ENCODE measurements around the gene LYPD6B.

Gene LYPD6B

DNA sequence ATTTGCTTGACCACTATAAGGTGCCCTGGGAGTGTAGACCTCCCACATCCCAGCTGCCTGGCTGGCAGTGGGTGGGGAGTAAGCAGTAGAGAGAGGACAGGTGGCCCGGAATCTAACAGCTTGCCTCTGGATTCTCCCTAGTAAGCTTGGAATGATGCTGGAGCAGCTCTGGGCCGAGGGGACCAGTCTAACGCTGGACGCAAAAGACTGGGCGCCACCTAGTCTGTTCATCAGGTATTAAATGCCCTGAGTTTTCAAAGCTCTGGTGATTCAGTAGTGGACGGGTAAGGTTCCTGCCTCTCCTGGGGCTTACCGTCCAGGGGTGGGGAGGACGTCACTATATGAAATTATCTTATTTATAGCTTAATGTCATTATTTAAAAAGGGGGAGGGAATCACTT lies 648 bp upstream of the LYPD6B start:
- H3K36me3 Mint-ChIP-seq (ENCODE audit: insufficient read depth) = no peaks in the 10 kb centered on the region
- ATAC-seq (replicated peaks) (no peak), DNase-seq (no peak)
- H3K4me1 Mint-ChIP-seq (ENCODE audit: low read depth in 2 of 2) = peaks cover 0 to 2% of the 10 kb centered on the region in 2 donors
- H3K27me3 Mint-ChIP-seq = peaks cover 43 to 65% of the 10 kb centered on the region in 2 donors
- H3K4me3 Mint-ChIP-seq = peak overlapping the region in 1 of 2 donors; percentile 10
- no peaks in the 10 kb centered on the region for H3K9me3 Mint-ChIP-seq
- H3K27ac Mint-ChIP-seq = no peak overlapping the region

DNA sequence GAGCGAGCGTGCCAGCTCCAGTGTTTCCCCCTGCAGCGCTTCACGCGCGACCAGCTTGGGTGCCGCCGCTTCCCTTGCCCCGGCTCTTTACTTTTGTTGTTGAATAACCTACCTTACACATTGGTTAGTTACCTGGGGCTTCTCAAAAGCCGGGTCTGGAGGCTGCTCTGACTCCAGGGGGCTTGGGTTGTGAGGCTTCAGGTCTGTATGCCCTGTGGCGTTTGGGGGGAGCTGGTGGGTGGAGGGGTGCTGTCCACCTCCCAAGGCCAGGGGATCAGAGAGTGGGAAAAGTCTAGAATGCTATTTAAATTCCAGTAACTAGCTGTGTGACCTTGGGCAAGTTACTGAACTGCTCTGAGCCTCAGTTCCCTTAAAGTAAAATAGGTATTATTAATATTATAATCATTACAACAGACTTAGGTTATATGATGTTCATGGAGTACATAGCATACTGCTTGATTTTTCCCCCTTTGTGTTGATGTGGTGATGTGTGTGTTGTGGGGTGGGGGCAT lies 770 bp downstream of the LYPD6B start:
- H3K4me3 Mint-ChIP-seq = peak overlapping the region in 1 of 2 donors; percentile 48
- H3K36me3 Mint-ChIP-seq (ENCODE audit: insufficient read depth) = no peaks in the 10 kb centered on the region
- DNase-seq (no peak), ATAC-seq (replicated peaks) (no peak)
- H3K27me3 Mint-ChIP-seq = peaks cover 35 to 56% of the 10 kb centered on the region in 2 donors
- H3K9me3 Mint-ChIP-seq = no peaks in the 10 kb centered on the region
- H3K27ac Mint-ChIP-seq = no peak overlapping the region
- H3K4me1 Mint-ChIP-seq (ENCODE audit: low read depth in 2 of 2) = peaks cover 0 to 2% of the 10 kb centered on the region in 2 donors

DNA sequence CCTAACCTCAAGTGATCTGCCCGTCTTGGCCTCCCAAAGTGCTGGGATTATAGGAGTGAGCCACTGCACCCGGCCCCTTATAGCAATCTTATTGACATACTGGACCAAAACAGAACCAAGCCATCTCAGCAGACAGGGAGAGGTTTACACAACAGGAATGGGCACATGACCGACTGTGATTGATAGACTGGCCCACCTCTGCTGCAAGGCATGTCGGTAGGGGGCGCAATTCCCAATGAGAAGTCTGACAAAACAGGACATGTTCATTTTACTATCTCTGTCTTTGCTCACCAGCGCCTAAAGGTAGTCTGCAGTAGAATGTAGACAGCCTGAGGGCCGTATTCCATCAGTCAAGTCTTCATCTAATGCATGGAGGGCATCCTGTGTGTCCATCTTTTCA lies 2.0 kb downstream of the LYPD6B start:
- H3K27me3 Mint-ChIP-seq = peaks cover 35 to 56% of the 10 kb centered on the region in 2 donors
- H3K27ac Mint-ChIP-seq = no peak overlapping the region
- DNase-seq = peak; percentile 5 to 35 (median 22)
- H3K4me3 Mint-ChIP-seq = no peak overlapping the region
- H3K36me3 Mint-ChIP-seq (ENCODE audit: insufficient read depth) = no peaks in the 10 kb centered on the region
- H3K4me1 Mint-ChIP-seq (ENCODE audit: low read depth in 2 of 2) = peaks cover 0 to 2% of the 10 kb centered on the region in 2 donors
- no peak for ATAC-seq (replicated peaks)
- no peaks in the 10 kb centered on the region for H3K9me3 Mint-ChIP-seq

DNA sequence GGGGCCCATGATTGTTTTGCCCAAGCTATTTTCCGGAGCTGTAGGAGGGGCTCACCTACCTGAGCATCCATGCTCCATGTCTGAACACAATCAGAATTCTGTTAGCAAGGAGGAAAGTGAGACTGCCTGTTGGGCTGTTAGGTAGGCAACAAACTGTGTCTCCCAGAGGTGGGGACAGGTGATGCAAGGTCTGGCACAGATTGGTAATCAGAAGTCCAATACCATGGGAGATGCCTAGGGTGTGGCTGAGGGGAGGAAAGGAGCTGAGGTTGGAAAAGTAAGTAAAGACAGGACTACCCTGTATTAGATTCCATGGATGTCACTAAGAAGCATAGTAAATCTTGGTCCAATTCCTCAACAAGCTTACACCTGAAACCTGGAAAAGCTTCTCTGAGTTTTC lies 3.0 kb downstream of the LYPD6B start:
- H3K27me3 Mint-ChIP-seq = peaks cover 31 to 50% of the 10 kb centered on the region in 2 donors
- no peak overlapping the region for H3K27ac Mint-ChIP-seq
- H3K9me3 Mint-ChIP-seq = peaks cover 0 to 2% of the 10 kb centered on the region in 2 donors
- no peak overlapping the region for H3K4me3 Mint-ChIP-seq
- H3K36me3 Mint-ChIP-seq (ENCODE audit: insufficient read depth) = no peaks in the 10 kb centered on the region
- ATAC-seq (replicated peaks) (no peak), DNase-seq (no peak)
- H3K4me1 Mint-ChIP-seq (ENCODE audit: low read depth in 2 of 2) = peaks cover 0 to 2% of the 10 kb centered on the region in 2 donors

DNA sequence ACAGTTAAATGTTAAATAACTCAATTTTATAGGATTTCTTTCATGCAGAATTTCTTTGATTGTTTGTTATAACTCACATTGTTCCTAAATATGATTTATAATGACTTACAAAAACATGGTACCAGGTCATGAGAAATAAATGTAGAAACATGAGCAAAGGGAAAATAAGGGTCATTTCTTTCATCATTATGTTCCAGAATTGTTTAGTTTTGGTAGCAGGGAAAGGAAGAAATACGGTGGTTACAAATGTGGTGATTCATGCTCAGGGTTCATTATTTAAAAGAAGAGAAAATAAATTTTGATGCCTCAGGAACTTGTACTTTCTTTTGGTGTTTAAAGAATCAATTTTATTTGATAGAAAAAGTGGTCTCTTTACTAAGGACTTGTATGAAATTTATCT lies 4.4 kb downstream of the LYPD6B start:
- peaks cover 0 to 2% of the 10 kb centered on the region in 2 donors for H3K4me1 Mint-ChIP-seq (ENCODE audit: low read depth in 2 of 2)
- DNase-seq (no peak), ATAC-seq (replicated peaks) (no peak)
- peaks cover 6% of the 10 kb centered on the region in 2 donors for H3K9me3 Mint-ChIP-seq
- peaks cover 28 to 36% of the 10 kb centered on the region in 2 donors for H3K27me3 Mint-ChIP-seq
- H3K36me3 Mint-ChIP-seq (ENCODE audit: insufficient read depth) = no peaks in the 10 kb centered on the region
- no peak overlapping the region for H3K4me3 Mint-ChIP-seq
- H3K27ac Mint-ChIP-seq = no peak overlapping the region

DNA sequence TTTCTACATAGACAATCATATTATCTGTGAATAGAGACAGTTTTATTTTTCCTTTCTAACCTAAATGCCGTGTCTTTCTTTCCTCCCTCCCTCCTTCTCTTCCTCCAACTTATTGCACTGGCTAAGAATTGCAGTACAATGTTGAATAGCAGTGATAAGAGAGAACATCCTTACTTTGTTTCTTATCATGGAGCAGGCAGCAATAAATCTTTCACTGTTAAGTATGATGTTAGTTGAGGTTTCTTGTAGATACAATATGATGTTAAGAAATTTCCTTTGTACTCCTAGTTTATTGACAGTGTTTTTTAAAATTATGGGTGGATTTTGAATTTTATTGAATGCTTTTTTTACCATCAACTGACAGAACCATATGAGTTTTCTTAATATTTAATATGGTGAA lies 6.0 kb downstream of the LYPD6B start:
- Mint-ChIP-seq H3K27ac (no peak overlapping the region), H3K9me3 (peaks cover 6 to 12% of the 10 kb centered on the region in 2 donors), H3K4me1 (ENCODE audit: low read depth in 2 of 2) (no peaks in the 10 kb centered on the region), H3K36me3 (ENCODE audit: insufficient read depth) (no peaks in the 10 kb centered on the region), H3K4me3 (no peak overlapping the region), H3K27me3 (peaks cover 39 to 40% of the 10 kb centered on the region in 2 donors)
- DNase-seq = no peak
- ATAC-seq (replicated peaks) = no peak

DNA sequence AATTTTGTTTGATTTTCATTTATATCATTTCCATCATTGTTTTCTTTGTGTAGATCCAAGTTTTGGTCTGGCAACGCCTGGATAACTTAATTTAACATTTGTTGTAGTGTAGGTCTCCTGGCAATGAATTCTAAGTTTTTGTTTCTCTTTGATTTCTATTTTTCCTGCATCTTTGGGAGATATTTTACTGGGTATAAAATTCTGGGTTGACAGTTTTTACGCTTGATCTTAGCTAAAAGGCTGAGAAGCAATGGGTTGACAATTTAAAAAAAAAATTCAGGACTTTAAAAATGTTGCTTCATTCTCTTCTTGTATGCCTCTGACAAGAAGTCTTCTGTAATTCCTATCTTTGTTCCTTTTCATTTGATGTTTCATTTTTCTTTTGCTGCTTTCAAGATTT lies 8.6 kb downstream of the LYPD6B start:
- Mint-ChIP-seq H3K4me3 (no peak overlapping the region), H3K36me3 (ENCODE audit: insufficient read depth) (no peaks in the 10 kb centered on the region), H3K27ac (no peak overlapping the region), H3K9me3 (peaks cover 6 to 12% of the 10 kb centered on the region in 2 donors), H3K27me3 (peaks cover 24 to 29% of the 10 kb centered on the region in 2 donors), H3K4me1 (ENCODE audit: low read depth in 2 of 2) (no peaks in the 10 kb centered on the region)
- no peak for DNase-seq
- no peak for ATAC-seq (replicated peaks)

DNA sequence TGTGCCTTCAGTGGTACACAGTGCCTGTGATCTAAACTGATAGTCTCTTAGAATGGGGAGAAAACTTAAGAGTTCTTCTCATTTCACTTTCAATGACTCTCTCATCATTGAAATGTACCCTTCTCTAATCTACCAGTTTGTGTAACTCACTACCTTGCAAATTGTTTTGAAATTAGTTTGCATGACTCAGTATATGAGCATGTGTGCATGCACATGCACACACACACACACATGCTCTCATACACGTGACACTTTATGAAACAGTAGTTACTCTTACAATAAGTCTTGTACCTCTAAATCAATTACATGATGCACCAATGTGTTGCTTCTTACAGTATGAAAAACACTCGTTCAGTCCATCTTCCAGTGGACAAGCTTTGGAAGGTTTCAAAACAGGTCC lies 10.6 kb downstream of the LYPD6B start:
- no peak for ATAC-seq (replicated peaks)
- Mint-ChIP-seq H3K9me3 (peaks cover 6 to 12% of the 10 kb centered on the region in 2 donors), H3K27me3 (peaks cover 24 to 33% of the 10 kb centered on the region in 2 donors), H3K27ac (no peak overlapping the region), H3K4me3 (no peak overlapping the region), H3K4me1 (ENCODE audit: low read depth in 2 of 2) (no peaks in the 10 kb centered on the region), H3K36me3 (ENCODE audit: insufficient read depth) (no peaks in the 10 kb centered on the region)
- DNase-seq = no peak

DNA sequence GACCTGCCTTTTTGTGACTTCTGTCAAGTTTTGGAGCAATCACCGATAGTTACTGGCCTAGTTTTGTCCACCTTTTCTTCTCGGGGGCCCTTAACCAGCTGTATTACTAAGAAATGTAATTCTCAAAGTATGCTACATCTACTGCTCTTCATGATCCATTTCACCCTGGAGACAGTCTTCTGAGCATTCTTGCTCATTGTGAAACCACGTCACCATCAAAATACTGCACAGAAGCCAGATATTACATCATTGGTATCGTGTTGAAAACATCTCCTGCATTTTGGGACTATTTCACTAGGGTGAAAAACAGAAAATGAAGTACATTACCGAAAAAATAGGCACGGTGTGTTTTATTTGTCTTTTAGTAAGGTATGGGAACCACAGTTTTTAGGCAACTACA lies 11.7 kb downstream of the LYPD6B start:
- Mint-ChIP-seq H3K4me3 (no peak overlapping the region), H3K27ac (no peak overlapping the region), H3K9me3 (peaks cover 6 to 12% of the 10 kb centered on the region in 2 donors), H3K36me3 (ENCODE audit: insufficient read depth) (no peaks in the 10 kb centered on the region), H3K4me1 (ENCODE audit: low read depth in 2 of 2) (no peaks in the 10 kb centered on the region), H3K27me3 (peaks cover 28 to 37% of the 10 kb centered on the region in 2 donors)
- DNase-seq (no peak), ATAC-seq (replicated peaks) (no peak)

DNA sequence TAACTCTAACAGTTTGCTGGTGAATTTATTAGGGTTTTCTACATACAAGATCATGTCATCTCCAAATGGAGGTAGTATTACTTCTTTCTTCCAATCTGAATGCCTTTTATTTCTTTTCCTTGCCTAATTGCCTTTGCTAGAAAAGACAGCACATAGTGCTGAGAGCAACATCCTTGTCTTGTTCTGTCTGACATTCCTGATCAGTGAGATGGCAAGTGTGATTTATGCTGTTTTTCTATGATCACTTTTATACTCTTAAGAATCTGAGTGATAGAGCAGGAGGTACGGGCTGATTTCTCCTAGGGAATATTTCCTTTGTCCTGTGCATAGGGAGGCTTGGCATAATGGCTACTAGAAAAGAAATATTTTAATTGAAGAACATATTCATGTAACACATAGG lies 17.3 kb downstream of the LYPD6B start:
- Mint-ChIP-seq H3K27me3 (peaks cover 33 to 49% of the 10 kb centered on the region in 2 donors), H3K9me3 (no peaks in the 10 kb centered on the region), H3K4me1 (ENCODE audit: low read depth in 2 of 2) (no peaks in the 10 kb centered on the region), H3K36me3 (ENCODE audit: insufficient read depth) (no peaks in the 10 kb centered on the region), H3K4me3 (no peak overlapping the region), H3K27ac (no peak overlapping the region)
- DNase-seq (no peak), ATAC-seq (replicated peaks) (no peak)

DNA sequence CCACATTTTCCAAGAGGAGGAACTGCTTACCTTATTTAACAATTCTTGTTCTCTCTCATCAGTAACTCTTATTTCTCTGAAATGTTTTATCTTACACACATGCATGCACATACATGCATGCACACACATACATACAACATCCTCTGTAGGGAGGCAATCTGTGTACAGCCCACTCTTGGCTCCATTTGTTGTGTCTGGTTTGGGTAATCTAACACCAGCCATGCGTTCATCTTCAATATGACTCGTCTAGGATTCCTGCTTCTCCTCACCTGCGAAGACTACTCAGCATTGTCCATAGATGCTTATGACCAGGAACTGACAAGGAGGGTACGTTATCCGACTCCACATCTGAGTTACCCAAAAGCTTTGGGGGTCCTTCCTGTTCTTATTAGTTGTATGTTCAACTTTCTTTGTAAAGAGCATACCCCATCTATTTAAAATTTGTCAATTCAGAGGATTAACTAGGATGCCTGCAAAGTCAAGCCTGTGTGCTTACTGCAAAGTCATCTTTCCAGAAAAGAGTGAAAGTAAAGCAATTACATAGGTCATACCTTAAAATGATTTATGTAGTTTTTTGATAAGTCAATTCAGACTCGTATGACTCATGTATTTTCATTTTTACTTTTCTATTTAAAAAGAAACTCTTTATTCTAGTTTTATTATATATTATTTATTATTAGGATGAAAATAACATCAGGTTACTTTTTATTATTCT lies 18.2 kb downstream of the LYPD6B start:
- H3K4me3 Mint-ChIP-seq = no peak overlapping the region
- peaks cover 33 to 55% of the 10 kb centered on the region in 2 donors for H3K27me3 Mint-ChIP-seq
- H3K4me1 Mint-ChIP-seq (ENCODE audit: low read depth in 2 of 2) = no peaks in the 10 kb centered on the region
- no peaks in the 10 kb centered on the region for H3K9me3 Mint-ChIP-seq
- H3K27ac Mint-ChIP-seq = no peak overlapping the region
- no peaks in the 10 kb centered on the region for H3K36me3 Mint-ChIP-seq (ENCODE audit: insufficient read depth)
- DNase-seq (no peak), ATAC-seq (replicated peaks) (no peak)

DNA sequence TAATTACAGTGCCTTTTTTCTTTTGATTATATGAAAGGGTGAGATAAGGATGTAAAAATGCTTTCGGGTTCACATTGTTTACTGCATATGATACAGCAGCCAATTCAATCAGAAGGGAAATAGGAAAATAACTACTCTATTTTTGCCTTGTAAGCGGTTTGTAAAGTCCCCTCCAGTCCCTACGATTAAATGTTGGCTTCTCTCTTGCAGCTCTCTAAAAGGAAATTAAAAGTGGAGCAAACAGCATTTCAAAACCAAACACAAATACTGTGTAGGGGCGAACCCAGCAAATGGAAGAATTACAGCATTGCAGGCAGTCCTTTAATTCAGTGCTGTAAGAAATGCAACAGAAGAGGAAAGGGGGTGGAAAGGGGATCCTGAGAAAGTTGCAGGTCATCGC lies 18.9 kb downstream of the LYPD6B start:
- Mint-ChIP-seq H3K27ac (no peak overlapping the region), H3K9me3 (no peaks in the 10 kb centered on the region), H3K27me3 (peaks cover 33 to 55% of the 10 kb centered on the region in 2 donors), H3K36me3 (ENCODE audit: insufficient read depth) (no peaks in the 10 kb centered on the region), H3K4me1 (ENCODE audit: low read depth in 2 of 2) (no peaks in the 10 kb centered on the region), H3K4me3 (no peak overlapping the region)
- DNase-seq (no peak), ATAC-seq (replicated peaks) (no peak)

DNA sequence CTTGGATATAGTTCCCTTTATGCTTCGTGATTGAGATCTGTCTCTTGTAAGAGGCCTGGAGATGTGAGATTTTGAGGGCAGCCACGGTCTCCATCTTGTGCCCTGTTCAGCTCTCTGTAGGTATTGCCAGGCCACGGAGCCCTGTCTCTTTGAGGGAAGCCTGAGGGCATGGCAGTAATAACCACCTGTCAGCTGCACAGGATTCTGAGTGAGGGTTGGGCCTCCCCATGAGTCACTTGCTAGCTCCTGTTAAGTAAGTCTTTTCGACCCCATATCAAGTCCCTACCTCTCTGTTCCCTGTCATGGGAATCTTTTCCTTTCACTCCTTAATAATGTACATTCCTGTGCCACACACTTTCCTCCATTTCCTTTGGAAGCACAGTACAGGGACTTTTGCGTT lies 20.4 kb downstream of the LYPD6B start:
- Mint-ChIP-seq H3K4me1 (ENCODE audit: low read depth in 2 of 2) (no peaks in the 10 kb centered on the region), H3K27ac (no peak overlapping the region), H3K4me3 (no peak overlapping the region), H3K27me3 (peaks cover 29 to 55% of the 10 kb centered on the region in 2 donors), H3K36me3 (ENCODE audit: insufficient read depth) (no peaks in the 10 kb centered on the region), H3K9me3 (no peaks in the 10 kb centered on the region)
- DNase-seq (no peak), ATAC-seq (replicated peaks) (no peak)

DNA sequence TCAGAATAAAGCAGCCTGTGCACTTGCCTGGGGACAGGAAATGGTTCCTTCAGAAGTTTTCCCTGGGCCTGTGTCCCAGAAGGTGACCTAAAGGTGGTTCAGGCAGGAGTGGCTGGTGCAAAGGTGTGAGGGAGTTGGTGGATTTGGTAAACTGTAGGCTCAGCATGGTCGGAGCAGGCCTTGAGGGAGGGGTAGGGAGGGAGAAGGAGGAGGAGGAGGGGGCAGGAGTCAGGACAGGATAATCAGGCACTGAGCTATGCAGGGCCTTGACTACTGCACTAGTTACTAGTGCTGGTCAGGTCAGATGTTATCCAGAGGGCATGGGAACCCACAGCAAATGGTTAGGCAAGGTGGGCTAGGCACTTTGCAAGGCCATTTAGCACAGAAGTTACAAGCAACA lies 21.3 kb downstream of the LYPD6B start:
- peaks cover 28 to 55% of the 10 kb centered on the region in 2 donors for H3K27me3 Mint-ChIP-seq
- H3K27ac Mint-ChIP-seq = peak overlapping the region in 1 of 2 donors; percentile 56
- H3K4me3 Mint-ChIP-seq = no peak overlapping the region
- H3K4me1 Mint-ChIP-seq (ENCODE audit: low read depth in 2 of 2) = no peaks in the 10 kb centered on the region
- DNase-seq (no peak), ATAC-seq (replicated peaks) (no peak)
- H3K36me3 Mint-ChIP-seq (ENCODE audit: insufficient read depth) = no peaks in the 10 kb centered on the region
- no peaks in the 10 kb centered on the region for H3K9me3 Mint-ChIP-seq
